Measurements from ENCODE around the gene LRIG3.
"Not testable (repeated sequence)": the region's sequence is repeated elsewhere in the genome, so short reads cannot be mapped to it uniquely, and the experiment has no call there.

The LRIG3 gene

GRCh38 chr12:58954002-58954401, 33.7 kb upstream of the LRIG3 start:
- Histone ChIP-seq H3K9me3 (ENCODE audit: severe bottlenecking) (peaks cover 1% of the 10 kb centered on the region), H3K27ac (no peak overlapping the region), H3K4me3 (ENCODE audit: low read depth, low read length) (no peak overlapping the region), H3K27me3 (ENCODE audit: insufficient read depth, low read depth, severe bottlenecking) (no peaks in the 10 kb centered on the region), H3K36me3 (no peaks in the 10 kb centered on the region)
- DNase-seq: no peak
- TF ChIP-seq, protein P1, sequence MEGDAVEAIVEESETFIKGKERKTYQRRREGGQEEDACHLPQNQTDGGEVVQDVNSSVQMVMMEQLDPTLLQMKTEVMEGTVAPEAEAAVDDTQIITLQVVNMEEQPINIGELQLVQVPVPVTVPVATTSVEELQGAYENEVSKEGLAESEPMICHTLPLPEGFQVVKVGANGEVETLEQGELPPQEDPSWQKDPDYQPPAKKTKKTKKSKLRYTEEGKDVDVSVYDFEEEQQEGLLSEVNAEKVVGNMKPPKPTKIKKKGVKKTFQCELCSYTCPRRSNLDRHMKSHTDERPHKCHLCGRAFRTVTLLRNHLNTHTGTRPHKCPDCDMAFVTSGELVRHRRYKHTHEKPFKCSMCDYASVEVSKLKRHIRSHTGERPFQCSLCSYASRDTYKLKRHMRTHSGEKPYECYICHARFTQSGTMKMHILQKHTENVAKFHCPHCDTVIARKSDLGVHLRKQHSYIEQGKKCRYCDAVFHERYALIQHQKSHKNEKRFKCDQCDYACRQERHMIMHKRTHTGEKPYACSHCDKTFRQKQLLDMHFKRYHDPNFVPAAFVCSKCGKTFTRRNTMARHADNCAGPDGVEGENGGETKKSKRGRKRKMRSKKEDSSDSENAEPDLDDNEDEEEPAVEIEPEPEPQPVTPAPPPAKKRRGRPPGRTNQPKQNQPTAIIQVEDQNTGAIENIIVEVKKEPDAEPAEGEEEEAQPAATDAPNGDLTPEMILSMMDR (IDR thresholded peaks at IDR 0.05; ENCODE audit: low read depth, low read length): no peak

DNA sequence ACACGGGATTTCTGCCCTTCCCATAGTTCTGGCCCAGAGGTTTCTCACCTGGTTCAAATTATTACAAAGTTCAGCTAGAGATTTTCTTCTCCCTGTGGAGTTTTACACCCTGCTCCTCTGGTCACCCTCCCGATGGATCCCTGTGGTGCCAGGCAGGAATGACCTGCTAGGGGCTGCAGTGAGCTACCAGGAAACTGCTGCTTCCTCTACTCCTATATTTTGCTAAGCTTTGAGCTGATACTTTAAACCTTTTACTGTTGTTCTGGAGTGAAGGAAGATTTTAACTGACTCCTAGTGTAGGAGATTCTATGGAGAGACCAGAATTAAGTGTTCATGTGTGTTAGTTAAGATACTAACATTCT, 30.4 kb upstream of the LRIG3 start:
- no peak overlapping the region for H3K27ac ChIP-seq
- peaks cover 3% of the 10 kb centered on the region for H3K9me3 ChIP-seq (ENCODE audit: severe bottlenecking)
- TF ChIP-seq, protein P1 (IDR thresholded peaks at IDR 0.05; ENCODE audit: low read depth, low read length): no peak
- no peak overlapping the region for H3K4me3 ChIP-seq (ENCODE audit: low read depth, low read length)
- no peak for DNase-seq
- no peaks in the 10 kb centered on the region for H3K36me3 ChIP-seq
- no peaks in the 10 kb centered on the region for H3K27me3 ChIP-seq (ENCODE audit: insufficient read depth, low read depth, severe bottlenecking)

- H3K36me3 ChIP-seq; H3K9me3 ChIP-seq (ENCODE audit: severe bottlenecking); H3K27ac ChIP-seq; H3K27me3 ChIP-seq (ENCODE audit: insufficient read depth, low read depth, severe bottlenecking); H3K4me3 ChIP-seq (ENCODE audit: low read depth, low read length): not testable (repeated sequence)
- peak; percentile 15 for DNase-seq
These were observed 29.8 kb upstream of the LRIG3 start for GRCh38 chr12:58949954-58950738.

GRCh38 chr12:58943079-58943478, 22.8 kb upstream of the LRIG3 start:
- no peaks in the 10 kb centered on the region for H3K9me3 ChIP-seq (ENCODE audit: severe bottlenecking)
- no peak for DNase-seq
- H3K27me3 ChIP-seq (ENCODE audit: insufficient read depth, low read depth, severe bottlenecking): no peaks in the 10 kb centered on the region
- H3K27ac ChIP-seq: no peak overlapping the region
- no peaks in the 10 kb centered on the region for H3K36me3 ChIP-seq
- H3K4me3 ChIP-seq (ENCODE audit: low read depth, low read length): no peak overlapping the region
- TF ChIP-seq, protein P1 (IDR thresholded peaks at IDR 0.05; ENCODE audit: low read depth, low read length): no peak

DNA sequence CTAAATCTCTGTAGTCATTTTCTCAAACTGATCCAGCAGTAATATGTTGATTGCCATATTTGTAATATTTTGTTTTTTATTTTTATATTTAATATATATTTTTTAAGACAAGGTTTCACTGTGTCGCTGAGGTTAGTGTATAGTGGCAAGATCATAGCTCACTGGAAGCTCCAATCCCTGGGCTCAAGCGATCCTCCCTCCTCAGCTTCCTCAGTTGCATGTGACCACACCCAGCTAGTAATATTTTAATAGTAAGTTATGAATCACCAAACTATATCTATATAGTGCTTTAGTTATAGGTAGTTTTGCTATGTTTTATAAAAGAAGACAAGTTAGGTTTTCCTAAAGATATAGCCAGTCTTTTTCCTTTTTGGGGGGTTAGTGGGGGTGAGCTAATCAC, 22.0 kb upstream of the LRIG3 start:
- TF ChIP-seq, protein P1 (IDR thresholded peaks at IDR 0.05; ENCODE audit: low read depth, low read length): no peak
- Histone ChIP-seq H3K9me3 (ENCODE audit: severe bottlenecking) (no peaks in the 10 kb centered on the region), H3K36me3 (no peaks in the 10 kb centered on the region), H3K27me3 (ENCODE audit: insufficient read depth, low read depth, severe bottlenecking) (no peaks in the 10 kb centered on the region), H3K27ac (no peak overlapping the region), H3K4me3 (ENCODE audit: low read depth, low read length) (no peak overlapping the region)
- no peak for DNase-seq

GRCh38 chr12:58939399-58940100, 19.2 kb upstream of the LRIG3 start:
- DNase-seq: no peak
- no peak overlapping the region for H3K27ac ChIP-seq
- TF ChIP-seq, protein P1 (IDR thresholded peaks at IDR 0.05; ENCODE audit: low read depth, low read length): no peak
- no peaks in the 10 kb centered on the region for H3K9me3 ChIP-seq (ENCODE audit: severe bottlenecking)
- H3K4me3 ChIP-seq (ENCODE audit: low read depth, low read length): no peak overlapping the region
- no peaks in the 10 kb centered on the region for H3K27me3 ChIP-seq (ENCODE audit: insufficient read depth, low read depth, severe bottlenecking)
- H3K36me3 ChIP-seq: no peaks in the 10 kb centered on the region
